OCI-LY3 (cell line): ENCODE measurements around the gene LYPD6.

Source experiments
- EZH2phosphoT487 ChIP-seq: fragments of 200-600 bp; shearing (Covaris generic); IDR thresholded peaks from 2 replicates; pipeline ENCODE4 v1.6.1; 2018; ENCODE audit warnings: antibody characterized with exemption, mixed run types, low read depth
- TF ChIP-seq, protein P1 (sequence below): fragments of 200-600, 300-600 bp; sonication (generic); IDR thresholded peaks from 2 replicates; pipeline ENCODE4 v1.5.1; 2014; ENCODE audit warnings: antibody characterized with exemption, low read length, low read depth

DNA sequence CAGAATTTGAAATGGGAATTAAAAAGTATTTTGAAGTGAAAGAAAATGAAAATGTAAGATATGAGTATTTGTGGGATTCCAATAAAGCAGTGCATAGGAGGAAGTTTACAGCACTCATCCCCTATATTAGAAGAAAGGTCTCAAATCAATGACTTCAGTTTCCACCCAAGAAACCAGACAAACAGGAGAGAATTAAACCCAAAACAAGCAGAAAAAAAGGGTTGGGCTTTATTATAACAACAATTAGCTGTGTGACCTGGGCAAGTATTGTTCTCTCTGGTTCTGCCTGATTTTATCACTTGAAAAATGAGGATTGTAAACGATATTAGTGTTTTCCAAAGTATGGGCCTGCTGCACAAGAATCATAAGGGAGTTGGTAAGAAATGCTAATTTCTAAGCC, 18.3 kb upstream of the LYPD6 start:
- TF ChIP-seq, protein P1, sequence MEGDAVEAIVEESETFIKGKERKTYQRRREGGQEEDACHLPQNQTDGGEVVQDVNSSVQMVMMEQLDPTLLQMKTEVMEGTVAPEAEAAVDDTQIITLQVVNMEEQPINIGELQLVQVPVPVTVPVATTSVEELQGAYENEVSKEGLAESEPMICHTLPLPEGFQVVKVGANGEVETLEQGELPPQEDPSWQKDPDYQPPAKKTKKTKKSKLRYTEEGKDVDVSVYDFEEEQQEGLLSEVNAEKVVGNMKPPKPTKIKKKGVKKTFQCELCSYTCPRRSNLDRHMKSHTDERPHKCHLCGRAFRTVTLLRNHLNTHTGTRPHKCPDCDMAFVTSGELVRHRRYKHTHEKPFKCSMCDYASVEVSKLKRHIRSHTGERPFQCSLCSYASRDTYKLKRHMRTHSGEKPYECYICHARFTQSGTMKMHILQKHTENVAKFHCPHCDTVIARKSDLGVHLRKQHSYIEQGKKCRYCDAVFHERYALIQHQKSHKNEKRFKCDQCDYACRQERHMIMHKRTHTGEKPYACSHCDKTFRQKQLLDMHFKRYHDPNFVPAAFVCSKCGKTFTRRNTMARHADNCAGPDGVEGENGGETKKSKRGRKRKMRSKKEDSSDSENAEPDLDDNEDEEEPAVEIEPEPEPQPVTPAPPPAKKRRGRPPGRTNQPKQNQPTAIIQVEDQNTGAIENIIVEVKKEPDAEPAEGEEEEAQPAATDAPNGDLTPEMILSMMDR: no peak
- no peak for TF ChIP-seq EZH2phosphoT487
